ENCODE measurements around the gene ADAMTS5. TPM values are rescaled to one million over a fixed set of nuclear protein-coding genes. Genes with fewer than 3 reads are reported as not detected.

Gene ADAMTS5
- total RNA-seq, 2 donors from 2014 or later = 3.0 TPM

DNA sequence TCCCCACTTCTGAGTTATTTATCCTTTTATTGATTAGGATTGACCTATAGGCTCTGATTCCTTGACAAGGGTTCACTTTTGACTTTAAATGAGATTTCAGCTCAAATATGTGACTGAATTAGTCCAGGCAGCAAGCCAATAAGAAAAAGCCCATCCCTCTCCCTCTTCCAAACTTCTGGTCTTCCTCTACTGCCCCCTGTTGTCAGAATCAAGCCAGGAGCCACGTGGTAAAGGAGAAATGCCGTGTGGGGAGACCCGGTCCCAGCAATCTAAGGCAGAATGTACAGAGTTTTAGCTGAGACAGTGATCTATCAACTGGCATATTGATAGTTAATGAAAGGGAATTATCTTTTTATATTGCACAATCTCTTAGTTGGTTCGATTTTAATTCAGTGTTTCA is 5.2 kb downstream of the ADAMTS5 start:
- Histone ChIP-seq H3K9me3 (no peaks in the 10 kb centered on the region), H3K4me1 (replicated peaks) (no peaks in the 10 kb centered on the region), H3K27me3 (replicated peaks; ENCODE audit: insufficient read depth) (peaks cover 6% of the 10 kb centered on the region), H3K36me3 (no peaks in the 10 kb centered on the region), H3K27ac (no peak overlapping the region), H3K4me3 (no peak overlapping the region)
- TF ChIP-seq POLR2AphosphoS5 (IDR thresholded peaks at IDR 0.05) (no peak), POLR2A (IDR thresholded peaks at IDR 0.05) (no peak)
- TF ChIP-seq, protein P1, sequence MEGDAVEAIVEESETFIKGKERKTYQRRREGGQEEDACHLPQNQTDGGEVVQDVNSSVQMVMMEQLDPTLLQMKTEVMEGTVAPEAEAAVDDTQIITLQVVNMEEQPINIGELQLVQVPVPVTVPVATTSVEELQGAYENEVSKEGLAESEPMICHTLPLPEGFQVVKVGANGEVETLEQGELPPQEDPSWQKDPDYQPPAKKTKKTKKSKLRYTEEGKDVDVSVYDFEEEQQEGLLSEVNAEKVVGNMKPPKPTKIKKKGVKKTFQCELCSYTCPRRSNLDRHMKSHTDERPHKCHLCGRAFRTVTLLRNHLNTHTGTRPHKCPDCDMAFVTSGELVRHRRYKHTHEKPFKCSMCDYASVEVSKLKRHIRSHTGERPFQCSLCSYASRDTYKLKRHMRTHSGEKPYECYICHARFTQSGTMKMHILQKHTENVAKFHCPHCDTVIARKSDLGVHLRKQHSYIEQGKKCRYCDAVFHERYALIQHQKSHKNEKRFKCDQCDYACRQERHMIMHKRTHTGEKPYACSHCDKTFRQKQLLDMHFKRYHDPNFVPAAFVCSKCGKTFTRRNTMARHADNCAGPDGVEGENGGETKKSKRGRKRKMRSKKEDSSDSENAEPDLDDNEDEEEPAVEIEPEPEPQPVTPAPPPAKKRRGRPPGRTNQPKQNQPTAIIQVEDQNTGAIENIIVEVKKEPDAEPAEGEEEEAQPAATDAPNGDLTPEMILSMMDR (IDR thresholded peaks at IDR 0.05) = no peak
- intact Hi-C loops (cut with DNase I) = loop anchor here (2.0 to 10.0 kb wide), 3 partner anchors 79 to 1783 kb away; no protein-coding TSS in a partner anchor
- DNase-seq (ENCODE audit: low spot score) = no peak
- 56% methylated on average over 4 of the region's 4 CpGs for WGBS

DNA sequence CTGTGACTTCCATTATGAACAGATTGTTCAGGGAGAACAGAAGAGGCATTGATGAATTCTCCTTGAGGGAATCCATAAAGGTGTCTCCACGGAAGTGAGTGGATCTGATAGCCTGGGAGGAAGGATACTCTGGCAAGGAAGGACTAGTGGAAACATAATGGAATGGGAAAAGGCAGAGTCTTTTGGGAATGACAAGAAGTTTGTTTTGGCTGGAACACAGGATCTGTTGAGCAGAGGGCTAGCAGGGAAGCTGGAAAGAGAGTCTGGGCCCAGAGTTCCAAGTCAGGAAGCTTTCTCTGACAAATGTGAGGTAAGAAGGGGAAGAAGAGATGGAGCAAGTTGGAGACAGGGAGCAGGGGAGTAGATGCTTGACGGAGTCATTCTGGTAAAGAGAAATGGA is 8.1 kb downstream of the ADAMTS5 start:
- Histone ChIP-seq H3K9me3 (no peaks in the 10 kb centered on the region), H3K27ac (peak overlapping the region in 1 of 2 donors; percentile 4), H3K4me3 (no peak overlapping the region), H3K4me1 (replicated peaks) (no peaks in the 10 kb centered on the region), H3K27me3 (replicated peaks; ENCODE audit: insufficient read depth) (peaks cover 3% of the 10 kb centered on the region), H3K36me3 (no peaks in the 10 kb centered on the region)
- intact Hi-C loops (cut with DNase I) = no loop called here
- 46% methylated on average over 2 of the region's 2 CpGs for WGBS
- DNase-seq (ENCODE audit: low spot score) = no peak
- TF ChIP-seq POLR2AphosphoS5 (IDR thresholded peaks at IDR 0.05) (no peak), POLR2A (IDR thresholded peaks at IDR 0.05) (no peak)
- TF ChIP-seq, protein P1 (IDR thresholded peaks at IDR 0.05) = no peak

DNA sequence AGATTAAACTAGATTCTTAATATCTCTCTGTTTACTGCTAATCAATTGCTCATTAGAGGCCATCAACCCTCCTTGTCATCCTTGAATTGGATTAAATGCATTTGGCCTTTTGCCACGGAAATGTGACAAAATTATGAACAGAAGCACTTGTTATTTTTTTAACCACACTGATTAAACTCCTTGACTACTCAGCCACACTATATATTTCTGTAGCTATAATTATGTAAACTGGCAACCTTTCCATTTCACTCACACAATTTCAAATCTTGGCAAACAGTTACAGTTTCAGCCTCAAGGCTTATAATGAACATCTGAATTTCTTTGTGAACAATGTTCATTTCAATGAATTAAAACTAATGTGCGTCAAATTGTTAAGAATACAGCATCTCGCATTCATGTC is 10.1 kb downstream of the ADAMTS5 start:
- H3K4me3 ChIP-seq = no peak overlapping the region
- intact Hi-C loops (cut with DNase I) = no loop called here
- DNase-seq (ENCODE audit: low spot score) = no peak
- H3K36me3 ChIP-seq = no peaks in the 10 kb centered on the region
- TF ChIP-seq POLR2AphosphoS5 (IDR thresholded peaks at IDR 0.05) = no peak
- TF ChIP-seq POLR2A (IDR thresholded peaks at IDR 0.05) = no peak
- TF ChIP-seq, protein P1 (IDR thresholded peaks at IDR 0.05) = no peak
- H3K27me3 ChIP-seq (replicated peaks; ENCODE audit: insufficient read depth) = peaks cover 3% of the 10 kb centered on the region
- no peaks in the 10 kb centered on the region for H3K4me1 ChIP-seq (replicated peaks)
- WGBS = 84% methylated on average over 3 of the region's 3 CpGs
- H3K27ac ChIP-seq = no peak overlapping the region
- no peaks in the 10 kb centered on the region for H3K9me3 ChIP-seq

DNA sequence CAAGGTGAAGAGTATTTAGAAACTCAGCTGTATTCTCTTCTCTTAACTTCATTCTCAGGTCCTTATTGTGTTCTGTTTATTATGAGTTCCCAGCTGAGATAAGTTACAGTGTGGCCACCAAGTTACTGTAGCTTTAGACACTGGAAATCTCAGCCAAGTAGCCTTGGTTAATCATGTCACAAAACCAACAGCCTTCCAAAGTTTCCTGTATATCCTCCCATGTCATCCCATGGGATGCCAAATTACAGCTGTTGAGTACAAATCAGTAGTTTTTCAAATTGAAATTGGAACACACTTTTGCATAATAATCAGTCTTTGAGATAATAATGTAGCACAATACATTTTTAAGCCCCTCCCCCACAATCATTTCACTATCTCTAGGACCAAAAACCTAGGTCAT is 10.7 kb downstream of the ADAMTS5 start:
- TF ChIP-seq, protein P1 (IDR thresholded peaks at IDR 0.05) = no peak
- no peak for TF ChIP-seq POLR2AphosphoS5 (IDR thresholded peaks at IDR 0.05)
- no peak for TF ChIP-seq POLR2A (IDR thresholded peaks at IDR 0.05)
- Histone ChIP-seq H3K27ac (no peak overlapping the region), H3K36me3 (no peaks in the 10 kb centered on the region), H3K9me3 (no peaks in the 10 kb centered on the region), H3K27me3 (replicated peaks; ENCODE audit: insufficient read depth) (peaks cover 3% of the 10 kb centered on the region), H3K4me3 (no peak overlapping the region), H3K4me1 (replicated peaks) (no peaks in the 10 kb centered on the region)
- DNase-seq (ENCODE audit: low spot score) = no peak
- intact Hi-C loops (cut with DNase I) = no loop called here

DNA sequence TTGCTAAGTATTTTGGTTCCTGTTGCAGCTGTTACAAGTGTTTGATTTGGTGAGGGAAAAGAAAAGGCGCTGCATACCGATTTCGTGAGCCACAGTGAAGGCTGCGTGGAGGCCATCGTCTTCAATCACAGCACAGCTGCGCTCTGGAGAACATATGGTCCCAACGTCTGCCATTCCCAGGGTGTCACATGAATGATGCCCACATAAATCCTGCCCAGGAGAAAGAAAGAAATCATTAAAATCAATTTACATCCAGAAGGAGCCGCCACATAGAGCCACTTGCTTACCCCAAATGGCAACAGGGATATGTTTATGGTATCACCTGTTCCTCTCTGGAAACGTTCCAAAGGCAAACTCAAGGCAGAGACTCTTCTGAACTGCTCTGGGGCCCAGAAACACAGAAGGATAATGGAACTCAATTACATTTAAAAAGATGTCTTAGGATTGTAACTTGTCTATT is 12.2 kb downstream of the ADAMTS5 start:
- WGBS = 84% methylated on average over 9 of the region's 9 CpGs
- Histone ChIP-seq H3K27me3 (replicated peaks; ENCODE audit: insufficient read depth) (peaks cover 3% of the 10 kb centered on the region), H3K27ac (no peak overlapping the region), H3K4me1 (replicated peaks) (no peaks in the 10 kb centered on the region), H3K36me3 (no peaks in the 10 kb centered on the region), H3K4me3 (no peak overlapping the region), H3K9me3 (no peaks in the 10 kb centered on the region)
- TF ChIP-seq POLR2A (IDR thresholded peaks at IDR 0.05) (no peak), POLR2AphosphoS5 (IDR thresholded peaks at IDR 0.05) (no peak)
- TF ChIP-seq, protein P1 (IDR thresholded peaks at IDR 0.05) = no peak
- intact Hi-C loops (cut with DNase I) = no loop called here
- DNase-seq (ENCODE audit: low spot score) = no peak
